NCI-H2107 (cell line): ENCODE results near the gene IFITM5.
"Not testable (repeated sequence)": the region's sequence is repeated elsewhere in the genome, so short reads cannot be mapped to it uniquely, and the experiment has no call there.

Experiments used
- DNase-seq: peaks from one replicate; lab custom pipeline; 2025; lab: John Stamatoyannopoulos, UW

Gene IFITM5

GRCh38 chr11:283405-284104 lies 15.8 kb downstream of the IFITM5 start:
- no peak for DNase-seq

DNA sequence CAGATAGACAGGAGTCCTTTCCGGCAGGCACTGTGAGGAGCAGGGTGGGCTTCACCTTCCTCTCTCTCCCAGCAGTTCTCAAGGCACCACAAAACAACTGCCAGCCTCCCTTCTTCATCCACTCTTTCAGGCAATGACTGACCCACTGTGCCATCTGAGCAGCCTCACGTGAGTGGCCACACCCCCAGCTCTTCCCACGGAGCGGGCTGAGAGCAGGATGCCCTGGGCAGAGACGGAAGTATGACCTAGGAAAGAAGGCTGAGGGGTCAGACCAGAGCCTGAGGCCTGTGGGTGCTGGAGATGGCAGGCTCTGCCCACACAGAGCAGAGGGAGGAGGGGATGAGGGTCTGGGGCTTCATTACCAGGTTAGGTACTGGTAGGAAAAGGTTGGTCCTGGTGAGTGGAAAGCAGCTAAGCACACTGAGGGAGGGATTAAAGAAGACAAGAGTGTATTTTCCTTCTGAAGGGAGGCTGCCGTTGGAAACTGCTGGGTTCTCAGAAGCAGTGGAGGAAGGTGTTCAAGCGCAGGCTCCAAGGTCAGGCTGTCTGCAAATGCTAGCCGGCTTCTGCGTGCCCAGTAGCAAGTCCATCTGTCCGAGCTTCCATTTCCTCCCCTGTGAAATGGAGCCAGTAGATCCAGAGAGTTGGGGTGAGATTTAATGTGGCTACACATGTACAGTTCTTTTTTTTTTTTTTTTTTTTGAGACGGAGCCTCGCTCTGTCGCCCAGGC lies 16.5 kb downstream of the IFITM5 start:
- DNase-seq: no peak

GRCh38 chr11:282171-282570 lies 17.2 kb downstream of the IFITM5 start:
- no peak for DNase-seq

- DNase-seq: no peak
Measured at GRCh38 chr11:281486-282161, 17.7 kb downstream of the IFITM5 start.

GRCh38 chr11:280706-281485 lies 18.4 kb downstream of the IFITM5 start:
- no peak for DNase-seq

DNA sequence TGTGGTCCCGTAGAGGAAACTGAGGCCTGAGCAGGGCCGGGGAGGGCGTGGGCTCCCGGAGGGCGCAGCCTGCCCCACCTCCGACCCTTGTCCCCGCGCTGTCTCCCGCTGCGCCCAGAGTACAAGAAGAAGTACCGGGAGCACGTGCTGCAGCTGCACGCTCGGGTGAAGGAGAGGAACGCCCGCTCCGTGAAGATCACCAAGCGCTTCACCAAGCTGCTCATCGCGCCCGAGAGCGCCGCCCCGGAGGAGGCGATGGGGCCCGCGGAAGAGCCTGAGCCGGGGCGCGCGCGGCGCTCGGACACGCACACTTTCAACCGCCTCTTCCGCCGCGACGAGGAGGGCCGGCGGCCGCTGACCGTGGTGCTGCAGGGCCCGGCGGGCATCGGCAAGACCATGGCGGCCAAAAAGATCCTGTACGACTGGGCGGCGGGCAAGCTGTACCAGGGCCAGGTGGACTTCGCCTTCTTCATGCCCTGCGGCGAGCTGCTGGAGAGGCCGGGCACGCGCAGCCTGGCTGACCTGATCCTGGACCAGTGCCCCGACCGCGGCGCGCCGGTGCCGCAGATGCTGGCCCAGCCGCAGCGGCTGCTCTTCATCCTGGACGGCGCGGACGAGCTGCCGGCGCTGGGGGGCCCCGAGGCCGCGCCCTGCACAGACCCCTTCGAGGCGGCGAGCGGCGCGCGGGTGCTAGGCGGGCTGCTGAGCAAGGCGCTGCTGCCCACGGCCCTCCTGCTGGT lies 19.2 kb downstream of the IFITM5 start:
- DNase-seq: no peak

DNA sequence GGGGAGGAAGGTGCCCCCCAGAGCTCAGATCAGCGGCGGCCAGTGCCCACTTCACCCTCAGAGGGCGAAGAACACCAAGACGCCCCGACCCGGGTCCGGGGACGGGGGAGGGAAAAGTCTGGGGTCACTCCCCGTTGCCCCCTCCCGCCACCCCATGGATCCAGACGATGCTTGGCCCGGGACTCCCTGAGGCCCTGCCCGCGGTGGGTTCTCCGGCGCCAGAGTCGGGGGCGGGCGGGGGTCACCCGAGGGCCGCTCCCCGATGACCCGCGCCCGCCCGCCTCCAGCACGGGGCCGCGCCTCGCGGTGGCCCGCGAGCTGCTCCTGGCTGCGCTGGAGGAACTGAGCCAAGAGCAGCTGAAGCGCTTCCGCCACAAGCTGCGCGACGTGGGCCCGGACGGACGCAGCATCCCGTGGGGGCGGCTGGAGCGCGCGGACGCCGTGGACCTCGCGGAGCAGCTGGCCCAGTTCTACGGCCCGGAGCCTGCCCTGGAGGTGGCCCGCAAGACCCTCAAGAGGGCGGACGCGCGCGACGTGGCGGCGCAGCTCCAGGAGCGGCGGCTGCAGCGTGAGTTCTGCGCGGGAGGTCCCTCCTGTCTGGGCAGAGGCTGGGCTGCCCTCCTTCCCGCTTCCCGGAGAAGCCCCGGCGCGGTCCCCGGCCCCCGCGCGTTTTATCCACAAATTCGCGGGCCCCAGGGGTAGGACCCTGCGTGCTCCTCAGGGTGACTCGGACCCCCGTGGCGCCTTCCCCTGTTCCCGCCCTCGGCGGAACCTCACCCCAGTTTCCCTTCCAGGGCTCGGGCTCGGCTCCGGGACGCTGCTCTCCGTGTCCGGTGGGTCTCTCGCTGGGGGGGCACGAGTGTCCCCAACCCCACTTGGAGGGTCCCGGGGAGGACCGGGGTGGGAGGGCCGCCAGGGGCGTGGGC lies 20.0 kb downstream of the IFITM5 start:
- no peak for DNase-seq

- no peak for DNase-seq
Measured at GRCh38 chr11:278001-278951, 21.1 kb downstream of the IFITM5 start, which contains the start of gene NLRP6. Gene NLRP6 (plus strand): TSS chr11:278407. CDS start chr11:278570, 163 bp downstream.

DNA sequence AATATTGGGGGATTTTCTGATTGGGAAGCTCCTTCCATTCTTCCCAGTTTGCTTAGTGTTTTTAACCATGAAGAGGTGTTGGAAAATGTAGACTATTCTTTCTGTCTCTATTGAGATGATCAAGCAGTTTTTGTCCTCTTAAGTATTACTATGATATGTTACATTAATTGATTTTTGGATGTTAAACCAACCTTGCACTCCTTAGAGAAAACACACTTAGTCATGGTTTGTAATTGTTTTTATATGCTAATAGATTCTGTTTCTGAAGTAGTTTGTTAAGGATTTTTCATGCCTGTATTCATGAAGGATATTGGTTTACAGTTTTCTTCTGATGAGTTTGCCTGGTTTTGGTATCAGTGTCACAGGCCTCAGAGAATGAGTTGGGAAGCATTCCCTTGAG lies 23.1 kb downstream of the IFITM5 start:
- no peak for DNase-seq

- DNase-seq: no peak
Measured at GRCh38 chr11:272931-273198, 26.5 kb downstream of the IFITM5 start.

DNA sequence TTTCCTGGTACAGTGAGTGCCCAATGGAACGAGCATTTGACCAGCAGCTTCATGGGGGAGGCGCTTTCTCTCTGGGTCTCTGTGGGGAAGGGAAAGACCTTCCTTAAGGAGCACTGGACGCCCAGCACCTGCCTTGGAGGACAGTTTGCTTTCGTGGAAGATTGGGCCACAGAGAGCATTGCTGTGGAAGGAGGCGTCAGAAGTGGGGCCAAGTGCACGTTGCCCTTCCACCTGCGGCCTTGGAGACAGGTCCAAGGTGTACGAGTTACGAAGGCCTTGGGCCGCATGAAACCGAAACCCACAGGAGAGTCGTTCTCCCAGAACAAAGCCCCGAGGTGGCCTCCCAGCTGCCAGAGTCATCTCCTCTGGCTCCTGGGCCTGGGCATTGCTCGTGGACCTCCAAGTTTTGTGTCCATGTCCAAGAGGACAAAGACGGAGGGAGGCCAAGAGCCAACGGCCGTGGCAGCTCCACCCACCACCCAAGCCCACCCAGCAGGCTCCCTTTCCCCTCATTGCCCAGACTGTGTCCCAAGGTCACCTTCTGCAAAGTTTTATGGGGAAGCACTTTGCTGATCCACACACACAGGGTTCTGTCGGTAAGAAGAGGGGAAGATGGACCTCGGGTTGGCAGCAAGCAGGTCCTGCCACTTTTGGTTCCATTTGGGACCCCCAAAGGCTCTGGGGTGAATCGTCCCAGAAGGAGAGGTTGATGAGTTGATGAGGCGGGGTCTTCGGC lies 27.0 kb downstream of the IFITM5 start:
- DNase-seq: no peak

- DNase-seq: no peak
Measured at GRCh38 chr11:271319-271715, 28.0 kb downstream of the IFITM5 start.

GRCh38 chr11:270451-271318 lies 28.6 kb downstream of the IFITM5 start:
- DNase-seq: no peak

DNA sequence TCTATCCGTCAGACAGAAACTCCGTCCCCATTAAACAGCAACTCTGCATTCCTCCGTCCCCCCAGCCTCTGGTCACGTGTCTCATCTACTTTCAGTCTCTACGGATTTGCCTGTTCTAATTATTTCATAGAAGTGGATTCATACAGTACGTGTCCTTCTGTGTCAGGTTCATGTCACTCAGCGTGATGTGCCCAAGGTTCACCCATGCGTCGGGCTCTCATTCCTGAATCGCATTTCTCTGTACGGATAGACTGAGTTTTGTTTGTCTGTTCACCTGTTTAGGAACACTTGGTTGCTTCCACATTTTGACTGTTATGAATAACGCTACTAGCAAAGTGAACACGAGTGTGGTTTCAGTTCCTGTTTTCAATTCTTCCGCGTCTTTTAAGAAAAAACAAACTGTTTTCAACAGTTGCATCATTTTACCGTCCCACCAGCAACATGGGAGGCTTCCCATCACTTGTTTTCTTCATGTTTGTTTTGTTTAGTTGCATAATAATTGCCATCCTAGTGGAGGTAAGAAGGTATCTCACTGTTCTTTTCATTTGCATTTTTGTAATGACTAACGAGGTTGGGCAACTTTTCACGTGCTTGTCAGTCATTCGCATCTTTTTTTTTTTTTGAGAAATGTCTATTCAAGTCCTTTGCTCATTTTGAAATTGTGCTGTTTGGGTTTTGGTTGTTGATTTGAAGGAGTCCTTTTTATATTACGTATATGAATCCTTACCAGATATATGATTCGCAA lies 30.0 kb downstream of the IFITM5 start:
- no peak for DNase-seq

GRCh38 chr11:268716-269145 lies 30.6 kb downstream of the IFITM5 start:
- DNase-seq: not testable (repeated sequence)

- no peak for DNase-seq
Measured at GRCh38 chr11:267491-267994, 31.8 kb downstream of the IFITM5 start.
